H9 (cell line): ENCODE data around the gene NECTIN1. TPM values are rescaled to one million over a fixed set of nuclear protein-coding genes. Genes with fewer than 3 reads are reported as not detected.

Experiments used
- DNase-seq: peaks from one replicate; pipeline ENCODE4 v3.0.0-alpha.2; 2017
- H2AFZ ChIP-seq: one replicate; pipeline ENCODE4 v1.6.1; 2013; ENCODE audit warnings: mild to moderate bottlenecking, low read length, control low read depth, moderate library complexity
- H2AK5ac ChIP-seq: 2 replicates; pipeline ENCODE4 v1.6.1; 2013; ENCODE audit warnings: low read length, control low read depth, mixed read lengths; ENCODE audit not compliant: insufficient read length
- H2BK120ac ChIP-seq: one replicate; pipeline ENCODE4 v1.6.1; 2013; ENCODE audit warnings: low read depth, mild to moderate bottlenecking, low read length, control low read depth, inconsistent platforms; ENCODE audit not compliant: poor library complexity, severe bottlenecking
- H2BK12ac ChIP-seq: 2 replicates; pipeline ENCODE4 v1.6.1; 2013; ENCODE audit warnings: low read length, control low read depth, mixed read lengths, low read depth; ENCODE audit not compliant: insufficient read length
- H2BK15ac ChIP-seq: 2 replicates; pipeline ENCODE4 v1.6.1; 2013; ENCODE audit warnings: low read depth, low read length, control low read depth
- H2BK20ac ChIP-seq: one replicate; pipeline ENCODE4 v1.6.1; 2013; ENCODE audit warnings: low read depth, mild to moderate bottlenecking, low read length, control low read depth, inconsistent platforms; ENCODE audit not compliant: poor library complexity, severe bottlenecking
- H2BK5ac ChIP-seq: 2 replicates; pipeline ENCODE4 v1.6.1; 2013; ENCODE audit warnings: low read length, control low read depth, mixed read lengths; ENCODE audit not compliant: insufficient read length
- H3K14ac ChIP-seq: 2 replicates; pipeline ENCODE4 v1.6.1; 2013; ENCODE audit warnings: low read length, control low read depth; ENCODE audit not compliant: insufficient read depth
- H3K18ac ChIP-seq: 2 replicates; pipeline ENCODE4 v1.6.1; 2013; ENCODE audit warnings: low read depth, mild to moderate bottlenecking, mixed read lengths, low read length, control low read depth; ENCODE audit not compliant: insufficient read length
- H3K23ac ChIP-seq: 2 replicates; pipeline ENCODE4 v1.6.1; 2013; ENCODE audit warnings: low read length, control low read depth, mixed read lengths, low read depth; ENCODE audit not compliant: insufficient read length
- H3K23me2 ChIP-seq: 2 replicates; pipeline ENCODE4 v1.6.1; 2013; ENCODE audit warnings: low read depth, mild to moderate bottlenecking, mixed read lengths, low read length, control low read depth; ENCODE audit not compliant: insufficient read length, poor library complexity, severe bottlenecking
- H3K27ac ChIP-seq: 2 replicates; pipeline ENCODE4 v1.5.1; 2013; ENCODE audit warnings: low read length, control low read depth, mixed read lengths, low read depth; ENCODE audit not compliant: insufficient read length
- H3K27me3 ChIP-seq: 2 replicates; pipeline ENCODE4 v1.6.1; 2013; ENCODE audit warnings: low read length, control low read depth, inconsistent platforms; ENCODE audit not compliant: insufficient read depth
- H3K4ac ChIP-seq: 2 replicates; pipeline ENCODE4 v1.6.1; 2013; ENCODE audit warnings: low read depth, mild to moderate bottlenecking, control low read depth, inconsistent platforms, low read length, moderate library complexity
- H3K4me1 ChIP-seq: 2 replicates; pipeline ENCODE4 v1.6.1; 2013; ENCODE audit warnings: low read length, control low read depth, inconsistent platforms; ENCODE audit not compliant: insufficient read depth
- H3K4me2 ChIP-seq: 2 replicates; pipeline ENCODE4 v1.6.1; 2013; ENCODE audit warnings: low read length, control low read depth, mixed read lengths; ENCODE audit not compliant: insufficient read length, insufficient read depth
- H3K56ac ChIP-seq: 2 replicates; pipeline ENCODE4 v1.6.1; 2013; ENCODE audit warnings: low read depth, mild to moderate bottlenecking, mixed read lengths, low read length, control low read depth; ENCODE audit not compliant: insufficient read length
- H3K79me1 ChIP-seq: 2 replicates; pipeline ENCODE4 v1.6.1; 2013; ENCODE audit warnings: low read depth, mild to moderate bottlenecking, moderate library complexity, low read length, control low read depth, inconsistent platforms; ENCODE audit not compliant: insufficient read depth, poor library complexity, severe bottlenecking
- H3K79me2 ChIP-seq: 2 replicates; pipeline ENCODE4 v1.6.1; 2013; ENCODE audit warnings: low read length, control low read depth, inconsistent platforms; ENCODE audit not compliant: insufficient read depth
- H3K9ac ChIP-seq: 2 replicates; pipeline ENCODE4 v1.6.1; 2013; ENCODE audit warnings: low read length, control low read depth, mixed read lengths; ENCODE audit not compliant: insufficient read length; ENCODE audit errors: extremely low read depth
- H3K9me3 ChIP-seq: one replicate; pipeline ENCODE4 v1.6.1; 2013; ENCODE audit warnings: low read depth, low read length, inconsistent platforms; ENCODE audit not compliant: control insufficient read depth
- H3T11ph ChIP-seq: one replicate; pipeline ENCODE4 v1.6.1; 2013; ENCODE audit warnings: mild to moderate bottlenecking, low read length, control low read depth, inconsistent platforms
- H4K20me1 ChIP-seq: one replicate; pipeline ENCODE4 v1.6.1; 2013; ENCODE audit not compliant: control insufficient read depth, insufficient read length, insufficient read depth
- H4K5ac ChIP-seq: 2 replicates; pipeline ENCODE4 v1.6.1; 2013; ENCODE audit warnings: low read depth, mild to moderate bottlenecking, mixed read lengths, low read length, control low read depth; ENCODE audit not compliant: insufficient read length
- H4K8ac ChIP-seq: replicated peaks from 2 replicates; pipeline ENCODE4 v1.6.1; 2013; ENCODE audit warnings: low read length, control low read depth, mixed read lengths, low read depth; ENCODE audit not compliant: insufficient read length
- H4K91ac ChIP-seq: 2 replicates; pipeline ENCODE4 v1.6.1; 2013; ENCODE audit warnings: low read depth, mild to moderate bottlenecking, moderate library complexity, mixed read lengths, low read length, control low read depth; ENCODE audit not compliant: insufficient read length
- H3K27ac Mint-ChIP-seq, 3 experiments: 2 replicates in 2 of 3; 3 replicates in 1 of 3; pipeline ENCODE4 v1.8.0; 2020 to 2021; ENCODE audit warnings: mixed read lengths in 3 of 3, mild to moderate bottlenecking in 1 of 3, moderate library complexity in 1 of 3
- H3K27me3 Mint-ChIP-seq: 2 replicates; pipeline ENCODE4 v1.8.0; 2021; ENCODE audit warnings: low read depth, mild to moderate bottlenecking, moderate library complexity, mixed read lengths
- H3K36me3 Mint-ChIP-seq, 3 experiments: 2 replicates in 2 of 3; 3 replicates in 1 of 3; pipeline ENCODE4 v1.8.0; 2020 to 2021; ENCODE audit warnings: low read depth in 3 of 3, mixed read lengths in 3 of 3; ENCODE audit not compliant: insufficient read depth in 1 of 3
- H3K4me1 Mint-ChIP-seq, 2 experiments: 2 replicates each; pipeline ENCODE4 v1.8.0; 2020; ENCODE audit warnings: mixed read lengths in 2 of 2
- H3K4me3 Mint-ChIP-seq, 2 experiments: 2 replicates in 1 of 2; 3 replicates in 1 of 2; pipeline ENCODE4 v1.8.0; 2020 to 2021; ENCODE audit warnings: mild to moderate bottlenecking in 2 of 2, mixed read lengths in 2 of 2, moderate library complexity in 1 of 2
- H3K9me3 Mint-ChIP-seq, 2 experiments: 2 replicates in 1 of 2; 3 replicates in 1 of 2; pipeline ENCODE4 v1.8.0; 2020; ENCODE audit warnings: mild to moderate bottlenecking in 2 of 2, mixed read lengths in 2 of 2, moderate library complexity in 1 of 2
- WGBS: extraction: QIAGEN DNeasy Blood & Tissue Kit; methylation state at CpG from one replicate; pipeline ENCODE4 v1.1.7; 2013; ENCODE audit warnings: missing lambda C conversion rate, low lambda C conversion rate, mixed read lengths; ENCODE audit not compliant: insufficient read length; ENCODE audit errors: extremely low coverage; 5-methylcytosine and 5-hydroxymethylcytosine counted together
- total RNA-seq: library from RNA; stranded (reverse); gene quantifications from 2 replicates; pipeline ENCODE4 v1.2.1, GENCODE V29; 2021
- TF ChIP-seq, protein P1 (sequence below): fragments of 200-600 bp; sonication (generic); conservative IDR thresholded peaks from 3 replicates; pipeline ENCODE4 v1.8.0; 2021; ENCODE audit warnings: antibody characterized with exemption, mild to moderate bottlenecking

Gene NECTIN1
- total RNA-seq, 1 experiment from 2014 or later, result 113 TPM

DNA sequence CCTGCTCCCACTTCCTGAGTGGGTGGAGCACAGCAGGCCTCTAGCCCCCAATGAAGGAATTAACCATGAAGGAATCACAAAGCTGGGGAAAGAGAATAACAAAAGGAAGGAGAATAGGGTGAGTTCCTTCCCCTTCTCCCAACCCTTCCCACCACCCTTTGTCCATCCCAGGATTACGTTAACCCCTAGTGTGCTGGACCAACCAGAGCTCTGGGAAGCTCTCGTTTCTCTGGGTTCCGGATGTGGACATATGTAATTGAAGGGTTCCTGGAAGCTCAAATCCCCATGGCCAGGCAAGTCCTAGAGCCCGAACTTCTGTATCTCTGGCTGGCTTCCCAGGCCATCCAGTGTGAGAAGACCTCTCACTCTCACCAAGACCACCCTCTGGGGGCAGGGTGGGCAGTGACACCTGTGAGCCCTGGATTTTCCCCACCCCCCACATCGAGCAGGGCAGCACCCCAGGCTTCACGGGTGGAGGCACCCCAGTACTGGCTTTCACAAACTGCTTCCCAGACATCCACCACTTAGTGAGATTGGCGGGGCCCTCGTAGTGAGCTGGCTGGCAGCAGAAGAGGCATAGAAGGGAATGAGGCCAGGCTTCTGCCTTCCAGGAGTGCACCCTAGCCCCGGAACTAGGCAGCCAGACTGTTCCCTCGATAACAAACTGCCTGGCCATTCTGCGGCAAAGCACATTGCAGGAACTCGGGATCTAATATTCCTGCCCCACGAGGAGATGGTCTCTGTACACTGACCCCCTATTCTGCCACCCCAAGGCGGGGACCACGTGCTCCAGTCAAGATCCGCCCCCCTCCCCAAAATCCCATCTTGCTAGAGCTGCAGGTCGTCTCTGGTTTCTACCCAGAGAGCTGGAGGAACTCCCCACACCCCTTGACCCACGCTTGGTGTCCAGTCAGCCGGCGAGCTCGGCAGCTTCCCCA, 2.1 kb downstream of the NECTIN1 start:
- peaks cover 17% of the 10 kb centered on the region for H3K27me3 Mint-ChIP-seq
- Histone ChIP-seq H2BK5ac (no peak overlapping the region), H3K23me2 (peaks cover 11% of the 10 kb centered on the region), H3K9me3 (no peaks in the 10 kb centered on the region), H2BK120ac (no peak overlapping the region), H3K27ac (no peak overlapping the region), H4K5ac (no peak overlapping the region), H3K27me3 (no peaks in the 10 kb centered on the region), H4K20me1 (no peaks in the 10 kb centered on the region), H3K4me1 (peaks cover 23% of the 10 kb centered on the region; the same call in 1 of the 2 replicates), H2BK15ac (no peak overlapping the region), H2AFZ (no peak overlapping the region), H2BK20ac (no peak overlapping the region), H4K8ac (no peak overlapping the region), H3K23ac (no peak overlapping the region), H3T11ph (no peak overlapping the region), H3K79me1 (peaks cover 7% of the 10 kb centered on the region), H3K14ac (no peak overlapping the region), H3K9ac (peak overlapping the region; percentile 34), H3K4ac (no peak overlapping the region), H2BK12ac (no peak overlapping the region), H3K4me2 (peak overlapping the region; percentile 83), H3K18ac (no peak overlapping the region), H4K91ac (no peak overlapping the region), H2AK5ac (no peak overlapping the region), H3K79me2 (peaks cover 43% of the 10 kb centered on the region; the same call in 1 of the 2 replicates), H3K56ac (no peak overlapping the region)
- H3K27ac Mint-ChIP-seq, result peak overlapping the region; percentile 66 to 96 (median 72); a peak in 4 of 7 replicates
- peak overlapping the region; percentile 98 to 99 for H3K4me3 Mint-ChIP-seq
- H3K36me3 Mint-ChIP-seq, result peaks cover 0 to 21% (median 14%) of the 10 kb centered on the region in 3 experiments; a peak in 5 of 7 replicates
- WGBS, result no CpG with 5 or more reads among the region's 21 CpGs
- H3K9me3 Mint-ChIP-seq, result no peaks in the 10 kb centered on the region
- TF ChIP-seq, protein P1, sequence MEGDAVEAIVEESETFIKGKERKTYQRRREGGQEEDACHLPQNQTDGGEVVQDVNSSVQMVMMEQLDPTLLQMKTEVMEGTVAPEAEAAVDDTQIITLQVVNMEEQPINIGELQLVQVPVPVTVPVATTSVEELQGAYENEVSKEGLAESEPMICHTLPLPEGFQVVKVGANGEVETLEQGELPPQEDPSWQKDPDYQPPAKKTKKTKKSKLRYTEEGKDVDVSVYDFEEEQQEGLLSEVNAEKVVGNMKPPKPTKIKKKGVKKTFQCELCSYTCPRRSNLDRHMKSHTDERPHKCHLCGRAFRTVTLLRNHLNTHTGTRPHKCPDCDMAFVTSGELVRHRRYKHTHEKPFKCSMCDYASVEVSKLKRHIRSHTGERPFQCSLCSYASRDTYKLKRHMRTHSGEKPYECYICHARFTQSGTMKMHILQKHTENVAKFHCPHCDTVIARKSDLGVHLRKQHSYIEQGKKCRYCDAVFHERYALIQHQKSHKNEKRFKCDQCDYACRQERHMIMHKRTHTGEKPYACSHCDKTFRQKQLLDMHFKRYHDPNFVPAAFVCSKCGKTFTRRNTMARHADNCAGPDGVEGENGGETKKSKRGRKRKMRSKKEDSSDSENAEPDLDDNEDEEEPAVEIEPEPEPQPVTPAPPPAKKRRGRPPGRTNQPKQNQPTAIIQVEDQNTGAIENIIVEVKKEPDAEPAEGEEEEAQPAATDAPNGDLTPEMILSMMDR, result no peak
- H3K4me1 Mint-ChIP-seq, result peaks cover 52 to 57% of the 10 kb centered on the region in 2 experiments
- peak; percentile 83 for DNase-seq
